Measurements from ENCODE around the gene DDX50. TPM values are rescaled to one million over a fixed set of nuclear protein-coding genes. Genes with fewer than 3 reads are reported as not detected.
"Not testable (repeated sequence)": the region's sequence is repeated elsewhere in the genome, so short reads cannot be mapped to it uniquely, and the experiment has no call there.

The DDX50 gene
- polyA plus RNA-seq, 1 experiment = 60.8 TPM

DNA sequence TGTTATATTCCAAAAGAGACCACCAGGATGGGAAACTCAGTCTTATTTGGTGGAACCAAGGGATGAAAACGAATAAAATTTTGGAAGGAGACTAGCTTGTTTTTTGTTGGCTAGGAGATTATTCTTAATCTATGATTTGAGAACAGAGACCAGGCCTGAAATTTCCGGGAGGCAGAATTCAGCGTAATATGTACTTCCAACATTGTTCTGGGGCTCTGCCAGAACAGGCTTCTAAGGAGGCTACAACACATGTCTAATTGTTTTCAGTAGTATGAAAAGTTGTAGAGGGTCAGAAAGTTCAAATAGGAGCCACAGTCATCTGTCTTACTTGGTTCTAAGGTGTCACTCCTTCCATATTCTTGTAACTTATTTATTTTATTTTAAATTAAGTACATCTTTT lies 56.5 kb downstream of the DDX50 start:
- H3K27me3 ChIP-seq (ENCODE audit: control insufficient read depth, insufficient read depth, low read length) = no peaks in the 10 kb centered on the region
- no peak for DNase-seq (ENCODE audit: low read depth, low spot score)
- no peak overlapping the region for H3K27ac ChIP-seq (ENCODE audit: low read depth, low read length)
- no peaks in the 10 kb centered on the region for H3K9me3 ChIP-seq (ENCODE audit: control insufficient read depth, insufficient read depth, low read length)
- ChIA-PET CTCF (interaction anchor here (1.3 kb wide), 1 partner anchor 12 kb away, joined by 3 read pairs; no protein-coding TSS in a partner anchor), POLR2A (interaction anchor here (0.6 kb wide), 1 partner anchor 18 kb away, joined by 6 read pairs; no protein-coding TSS in a partner anchor)
- TF ChIP-seq, protein P1, sequence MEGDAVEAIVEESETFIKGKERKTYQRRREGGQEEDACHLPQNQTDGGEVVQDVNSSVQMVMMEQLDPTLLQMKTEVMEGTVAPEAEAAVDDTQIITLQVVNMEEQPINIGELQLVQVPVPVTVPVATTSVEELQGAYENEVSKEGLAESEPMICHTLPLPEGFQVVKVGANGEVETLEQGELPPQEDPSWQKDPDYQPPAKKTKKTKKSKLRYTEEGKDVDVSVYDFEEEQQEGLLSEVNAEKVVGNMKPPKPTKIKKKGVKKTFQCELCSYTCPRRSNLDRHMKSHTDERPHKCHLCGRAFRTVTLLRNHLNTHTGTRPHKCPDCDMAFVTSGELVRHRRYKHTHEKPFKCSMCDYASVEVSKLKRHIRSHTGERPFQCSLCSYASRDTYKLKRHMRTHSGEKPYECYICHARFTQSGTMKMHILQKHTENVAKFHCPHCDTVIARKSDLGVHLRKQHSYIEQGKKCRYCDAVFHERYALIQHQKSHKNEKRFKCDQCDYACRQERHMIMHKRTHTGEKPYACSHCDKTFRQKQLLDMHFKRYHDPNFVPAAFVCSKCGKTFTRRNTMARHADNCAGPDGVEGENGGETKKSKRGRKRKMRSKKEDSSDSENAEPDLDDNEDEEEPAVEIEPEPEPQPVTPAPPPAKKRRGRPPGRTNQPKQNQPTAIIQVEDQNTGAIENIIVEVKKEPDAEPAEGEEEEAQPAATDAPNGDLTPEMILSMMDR (IDR thresholded peaks at IDR 0.05; ENCODE audit: low read depth, low read length) = no peak
- H3K4me3 ChIP-seq (ENCODE audit: low read depth, low read length) = peak overlapping the region; percentile 99

DNA sequence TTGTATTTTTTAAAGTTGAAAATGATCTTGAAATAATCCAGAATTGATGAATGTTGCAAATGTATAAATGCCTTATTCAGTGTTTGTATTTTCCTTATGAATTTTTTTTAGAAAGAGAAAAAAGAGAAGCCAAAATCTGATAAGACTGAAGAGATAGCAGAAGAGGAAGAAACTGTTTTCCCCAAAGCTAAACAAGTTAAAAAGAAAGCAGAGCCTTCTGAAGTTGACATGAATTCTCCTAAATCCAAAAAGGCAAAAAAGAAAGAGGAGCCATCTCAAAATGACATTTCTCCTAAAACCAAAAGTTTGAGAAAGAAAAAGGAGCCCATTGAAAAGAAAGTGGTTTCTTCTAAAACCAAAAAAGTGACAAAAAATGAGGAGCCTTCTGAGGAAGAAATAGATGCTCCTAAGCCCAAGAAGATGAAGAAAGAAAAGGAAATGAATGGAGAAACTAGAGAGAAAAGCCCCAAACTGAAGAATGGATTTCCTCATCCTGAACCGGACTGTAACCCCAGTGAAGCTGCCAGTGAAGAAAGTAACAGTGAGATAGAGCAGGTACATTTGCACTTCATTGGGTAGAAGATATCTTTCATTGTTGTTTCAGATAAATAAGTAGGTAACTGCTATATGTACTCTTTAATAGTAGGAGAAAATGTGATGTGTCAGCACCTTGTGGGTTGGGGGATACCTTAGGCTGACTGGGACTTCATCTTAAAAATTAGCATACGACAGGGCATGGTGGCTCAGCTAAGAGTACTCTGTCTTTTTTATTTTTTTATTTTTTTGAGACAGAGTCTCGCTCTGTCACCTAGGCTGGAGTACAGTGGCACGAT lies 58.8 kb downstream of the DDX50 start:
- DNase-seq (ENCODE audit: low read depth, low spot score) = no peak
- no peaks in the 10 kb centered on the region for H3K27me3 ChIP-seq (ENCODE audit: control insufficient read depth, insufficient read depth, low read length)
- ChIA-PET POLR2A (no interaction called here), CTCF (interaction anchor here (1.2 kb wide), 1 partner anchor 134 kb away, joined by 5 read pairs; no protein-coding TSS in a partner anchor)
- no peak overlapping the region for H3K27ac ChIP-seq (ENCODE audit: low read depth, low read length)
- TF ChIP-seq, protein P1 (IDR thresholded peaks at IDR 0.05; ENCODE audit: low read depth, low read length) = no peak
- no peaks in the 10 kb centered on the region for H3K9me3 ChIP-seq (ENCODE audit: control insufficient read depth, insufficient read depth, low read length)
- no peak overlapping the region for H3K4me3 ChIP-seq (ENCODE audit: low read depth, low read length)

DNA sequence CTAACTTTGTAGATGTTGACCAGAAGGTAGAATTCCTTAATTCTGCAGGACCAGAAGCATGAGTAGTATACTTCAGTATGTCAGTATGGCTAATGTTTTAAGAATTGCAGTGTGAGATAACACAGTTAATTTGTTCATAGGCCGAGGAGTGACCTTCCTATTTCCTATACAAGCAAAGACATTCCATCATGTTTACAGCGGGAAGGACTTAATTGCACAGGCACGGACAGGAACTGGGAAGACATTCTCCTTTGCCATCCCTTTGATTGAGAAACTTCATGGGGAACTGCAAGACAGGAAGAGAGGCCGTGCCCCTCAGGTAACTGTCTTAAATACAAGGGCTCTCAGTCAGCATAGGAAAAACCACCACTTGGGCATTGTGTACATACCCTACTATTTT lies 62.0 kb downstream of the DDX50 start:
- DNase-seq (ENCODE audit: low read depth, low spot score) = no peak
- TF ChIP-seq, protein P1 (IDR thresholded peaks at IDR 0.05; ENCODE audit: low read depth, low read length) = no peak
- ChIA-PET POLR2A (no interaction called here), CTCF (no interaction called here)
- no peak overlapping the region for H3K27ac ChIP-seq (ENCODE audit: low read depth, low read length)
- H3K9me3 ChIP-seq (ENCODE audit: control insufficient read depth, insufficient read depth, low read length) = no peaks in the 10 kb centered on the region
- no peaks in the 10 kb centered on the region for H3K27me3 ChIP-seq (ENCODE audit: control insufficient read depth, insufficient read depth, low read length)
- no peak overlapping the region for H3K4me3 ChIP-seq (ENCODE audit: low read depth, low read length)

DNA sequence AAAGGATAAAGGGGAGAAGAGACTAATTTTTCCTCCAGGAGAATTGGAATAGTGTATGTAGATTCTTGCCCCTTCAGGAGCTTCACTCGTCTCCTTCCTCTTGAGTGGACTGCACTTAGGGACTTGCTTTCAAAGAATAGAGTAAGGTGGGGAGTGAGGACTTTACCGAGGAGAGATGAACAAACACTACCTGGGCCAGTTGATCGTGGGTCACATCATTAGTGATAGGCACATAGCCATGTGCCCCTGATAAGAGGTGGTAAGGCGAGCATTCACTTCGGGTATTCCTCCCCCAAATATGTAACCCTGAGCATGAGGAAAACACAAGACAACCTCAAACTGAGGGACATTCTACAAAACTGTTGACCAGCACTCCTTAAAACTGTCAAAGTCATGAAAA lies 72.9 kb downstream of the DDX50 start:
- CTCF ChIA-PET = interaction anchor here (1.0 kb wide), 1 partner anchor 18 kb away, joined by 3 read pairs; the partner anchor contains the start of gene DDX21
- Histone ChIP-seq H3K4me3 (ENCODE audit: low read depth, low read length) (no peak overlapping the region), H3K27me3 (ENCODE audit: control insufficient read depth, insufficient read depth, low read length) (no peaks in the 10 kb centered on the region), H3K27ac (ENCODE audit: low read depth, low read length) (no peak overlapping the region), H3K9me3 (ENCODE audit: control insufficient read depth, insufficient read depth, low read length) (no peaks in the 10 kb centered on the region)
- TF ChIP-seq, protein P1 (IDR thresholded peaks at IDR 0.05; ENCODE audit: low read depth, low read length) = no peak
- DNase-seq (ENCODE audit: low read depth, low spot score) = no peak
- POLR2A ChIA-PET = interaction anchor here (0.9 kb wide), 1 partner anchor 74 kb away, joined by 3 read pairs; no protein-coding TSS in a partner anchor

DNA sequence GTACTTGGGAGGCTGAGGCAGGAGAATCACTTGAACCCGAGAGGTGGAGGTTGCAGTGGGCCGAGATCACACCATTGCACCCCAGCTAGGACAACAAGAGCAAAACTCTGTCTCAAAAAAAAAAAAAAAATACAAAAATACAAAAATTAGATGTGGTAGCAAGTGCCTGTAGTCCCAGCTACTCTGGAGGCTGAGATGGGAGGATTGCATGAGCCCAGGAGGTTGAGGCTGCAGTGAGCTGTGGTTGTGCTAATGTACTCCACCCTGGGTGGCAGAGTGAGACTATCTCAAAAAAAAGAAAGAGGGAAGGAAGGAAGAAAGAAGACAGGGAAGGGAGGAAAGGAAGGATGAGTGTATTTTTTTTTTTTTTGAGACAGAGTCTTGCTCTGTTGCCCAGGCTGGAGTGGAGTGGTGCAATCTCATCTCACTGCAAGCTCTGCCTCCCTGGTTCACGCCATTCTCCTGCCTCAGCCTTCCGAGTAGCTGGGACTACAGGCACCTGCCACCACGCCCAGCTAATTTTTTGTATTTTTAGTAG lies 74.9 kb downstream of the DDX50 start:
- POLR2A ChIA-PET = not testable (repeated sequence)

DNA sequence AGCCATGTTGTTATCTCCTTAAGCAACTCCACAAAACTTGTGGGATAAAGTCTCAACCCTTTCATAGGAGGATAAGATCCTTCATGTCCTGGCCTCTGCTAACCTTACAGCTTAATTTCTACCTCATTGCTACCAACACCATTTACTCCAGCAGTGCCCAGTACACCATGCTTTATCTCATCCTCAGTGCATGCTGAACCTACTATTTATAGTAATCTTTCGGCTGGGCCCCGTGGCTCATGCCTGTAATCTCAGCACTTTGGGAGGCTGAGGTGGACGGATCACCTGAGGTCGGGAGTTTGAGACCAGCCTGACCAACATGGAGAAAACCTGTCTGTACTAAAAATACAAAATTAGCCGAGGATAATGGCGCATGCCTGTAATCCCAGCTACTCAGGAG lies 78.6 kb downstream of the DDX50 start:
- H3K9me3 ChIP-seq (ENCODE audit: control insufficient read depth, insufficient read depth, low read length); H3K4me3 ChIP-seq (ENCODE audit: low read depth, low read length); POLR2A ChIA-PET; H3K27me3 ChIP-seq (ENCODE audit: control insufficient read depth, insufficient read depth, low read length); DNase-seq (ENCODE audit: low read depth, low spot score); H3K27ac ChIP-seq (ENCODE audit: low read depth, low read length): not testable (repeated sequence)
- CTCF ChIA-PET = interaction anchor here (1.1 kb wide), 1 partner anchor 113 kb away, joined by 3 read pairs; no protein-coding TSS in a partner anchor

More for the DNA sequence above, 74.9 kb downstream of the DDX50 start:
- DNase-seq (ENCODE audit: low read depth, low spot score); H3K9me3 ChIP-seq (ENCODE audit: control insufficient read depth, insufficient read depth, low read length); H3K4me3 ChIP-seq (ENCODE audit: low read depth, low read length); H3K27ac ChIP-seq (ENCODE audit: low read depth, low read length); H3K27me3 ChIP-seq (ENCODE audit: control insufficient read depth, insufficient read depth, low read length); CTCF ChIA-PET: not testable (repeated sequence)

Data from AG04450 (cell line).